HG03521 (cell line): Measurements from ENCODE around the gene ATG9B.

ENCODE experiments used
- ATAC-seq: cut with Tn5 transposase; IDR thresholded peaks from one replicate; pipeline ENCODE4 v1.9.1; 2021; ENCODE audit warnings: mild to moderate bottlenecking, moderate library complexity; ENCODE audit not compliant: unreplicated experiment

The ATG9B gene

GRCh38 chr7:150971242-150972022, 52.9 kb downstream of the ATG9B start:
- no peak for ATAC-seq

DNA sequence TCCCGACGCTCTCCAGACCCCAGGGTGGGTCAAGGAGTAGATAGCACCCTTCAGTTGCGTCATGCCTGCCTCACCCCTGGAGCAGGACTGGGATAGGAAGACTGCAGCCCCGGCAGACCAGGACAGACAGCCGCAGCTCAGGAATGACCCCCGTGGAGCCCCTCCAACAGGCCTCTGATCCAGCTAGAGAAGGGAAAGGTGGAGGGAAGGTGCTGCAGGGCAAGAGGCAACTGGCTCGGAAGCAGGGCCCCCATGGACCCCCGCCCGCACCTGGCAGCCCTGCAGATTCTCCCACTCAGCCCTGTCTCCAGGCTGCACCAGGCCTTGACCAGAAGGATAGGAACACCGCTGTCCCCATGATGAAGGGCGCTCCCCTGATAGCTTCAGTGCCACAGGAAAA, 53.9 kb downstream of the ATG9B start:
- ATAC-seq: no peak

DNA sequence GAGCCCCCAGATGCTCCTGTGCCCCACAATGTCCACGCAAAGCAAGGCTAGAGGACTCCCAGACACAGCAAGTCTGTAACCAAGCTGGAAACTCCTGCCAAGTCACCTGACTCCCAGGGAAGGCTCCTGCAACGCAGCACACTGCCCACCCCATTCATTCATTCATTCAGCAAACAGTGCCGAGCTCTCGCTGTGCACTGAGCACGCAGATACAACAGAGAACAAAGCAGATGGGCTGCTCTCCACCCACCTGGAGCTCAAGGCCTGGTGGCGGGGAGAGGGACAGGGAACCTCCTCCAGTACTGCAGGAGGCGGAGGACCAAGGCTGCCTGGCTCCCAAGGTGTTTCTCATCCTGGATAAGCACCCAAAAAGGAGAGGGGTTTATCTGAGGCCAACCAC, 54.8 kb downstream of the ATG9B start:
- no peak for ATAC-seq

DNA sequence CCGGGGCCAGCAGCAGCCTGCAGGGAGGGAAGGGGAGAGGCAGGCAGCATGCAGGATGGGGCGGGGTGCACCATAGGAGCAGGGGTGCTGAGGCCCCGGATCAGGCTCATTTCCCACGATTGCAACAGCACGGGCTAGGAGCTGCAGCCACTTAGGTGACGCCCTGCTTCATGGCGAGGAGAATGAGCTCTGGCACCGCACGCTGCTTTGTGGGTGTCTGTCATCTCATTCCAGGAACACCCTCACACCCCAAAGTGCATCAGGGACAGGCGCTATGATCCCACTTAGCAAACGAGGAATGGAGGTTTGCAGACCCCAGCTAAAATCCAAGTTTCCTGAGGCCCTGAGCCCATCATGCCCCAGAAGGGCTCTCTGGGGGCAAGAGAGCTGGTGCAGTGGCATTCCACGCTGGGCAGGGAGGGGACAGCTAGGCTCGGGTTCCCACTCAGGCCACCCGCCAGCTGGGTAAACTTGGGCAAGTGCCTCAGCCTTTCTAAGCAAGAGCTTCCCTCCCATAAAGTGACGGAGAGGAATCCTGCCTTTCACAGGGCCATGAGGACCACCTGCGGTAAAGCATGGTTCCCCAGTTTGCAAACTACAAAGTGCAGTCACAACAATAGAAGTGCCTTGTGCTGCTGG, 55.4 kb downstream of the ATG9B start:
- no peak for ATAC-seq

DNA sequence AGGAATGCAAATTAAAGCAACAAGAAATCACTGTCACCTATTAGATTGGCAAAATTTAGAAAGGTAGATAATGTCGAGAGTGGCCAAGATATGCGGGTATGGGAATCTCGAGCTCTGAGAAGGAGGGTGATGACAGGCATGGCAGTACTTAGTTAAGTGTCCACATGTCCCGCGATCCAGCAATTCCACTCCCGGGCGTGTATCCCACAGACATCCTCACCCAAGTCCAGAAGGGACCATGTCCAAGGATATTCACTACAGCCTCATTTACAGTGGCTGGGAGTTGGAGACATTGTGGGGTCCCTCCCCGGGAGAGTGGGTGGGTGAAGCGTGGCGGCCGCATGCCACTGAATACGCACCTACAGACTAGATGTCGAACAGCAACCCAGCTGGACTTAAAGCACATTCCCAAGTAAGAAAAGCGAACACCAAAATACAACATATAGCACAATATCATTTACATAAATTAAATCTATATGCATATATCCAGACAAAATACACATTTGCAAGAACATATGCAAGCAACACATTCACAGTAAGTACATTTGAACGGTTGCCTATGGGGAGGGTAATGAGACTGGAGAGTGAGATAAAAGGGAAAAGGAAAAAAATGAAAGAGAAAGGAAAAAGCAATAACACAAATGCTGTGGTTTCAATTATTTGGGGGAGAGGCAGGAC, 56.1 kb downstream of the ATG9B start:
- ATAC-seq: no peak

GRCh38 chr7:150967349-150967748, 56.9 kb downstream of the ATG9B start:
- ATAC-seq: no peak

GRCh38 chr7:150966002-150966401, 58.3 kb downstream of the ATG9B start:
- no peak for ATAC-seq

GRCh38 chr7:150965273-150965830, 58.9 kb downstream of the ATG9B start:
- ATAC-seq: no peak
